Esophagus (tissue), 2 donors: ENCODE measurements around the gene OR51S1. TPM values are rescaled to one million over a fixed set of nuclear protein-coding genes. Genes with fewer than 3 reads are reported as not detected.
"Not testable (repeated sequence)": the region's sequence is repeated elsewhere in the genome, so short reads cannot be mapped to it uniquely, and the experiment has no call there.

ENCODE experiments used
- H3K27ac ChIP-seq, 2 donors: one replicate each; pipeline ENCODE4 v1.5.1; 2013; ENCODE audit warnings: low read depth in 2 of 2, mild to moderate bottlenecking in 2 of 2, inconsistent platforms in 1 of 2, low read length in 1 of 2, moderate library complexity in 1 of 2
- H3K27me3 ChIP-seq, 2 donors: one replicate each; pipeline ENCODE4 v1.6.1; 2013; ENCODE audit warnings: low read length in 2 of 2, control low read depth in 1 of 2, mild to moderate bottlenecking in 1 of 2; ENCODE audit not compliant: insufficient read depth in 2 of 2, control insufficient read depth in 1 of 2
- H3K36me3 ChIP-seq, 2 donors: one replicate each; pipeline ENCODE4 v1.6.1; 2013; ENCODE audit warnings: low read length in 1 of 2; ENCODE audit not compliant: control insufficient read depth in 2 of 2, insufficient read depth in 2 of 2
- H3K4me1 ChIP-seq, 2 donors: one replicate each; pipeline ENCODE4 v1.6.1; 2013; ENCODE audit warnings: low read length in 1 of 2; ENCODE audit not compliant: control insufficient read depth in 2 of 2, insufficient read depth in 2 of 2
- H3K4me3 ChIP-seq, 2 donors: one replicate each; pipeline ENCODE4 v1.5.1; 2013; ENCODE audit warnings: low read length in 2 of 2, mild to moderate bottlenecking in 2 of 2, low read depth in 1 of 2, moderate library complexity in 1 of 2
- H3K9me3 ChIP-seq, 2 donors: one replicate each; pipeline ENCODE4 v1.6.1; 2013; ENCODE audit warnings: mild to moderate bottlenecking in 2 of 2, low read depth in 1 of 2, low read length in 1 of 2, moderate library complexity in 1 of 2; ENCODE audit not compliant: control insufficient read depth in 2 of 2, insufficient read depth in 1 of 2
- WGBS, 2 donors: extraction: QIAGEN DNeasy Blood & Tissue Kit; methylation state at CpG; one replicate each; pipeline ENCODE4 v1.1.7; 2013; 5-methylcytosine and 5-hydroxymethylcytosine counted together
- polyA plus RNA-seq, 2 donors: library from polyadenylated mRNA; stranded (reverse); fragments of 200-250 nt; gene quantifications; one replicate each; pipeline ENCODE4 v1.2.3, GENCODE V29; 2013
- donor health status: healthy with polysubstance abuse.
- donor health status: Bipolar disorder and iron deficiency.

OR51S1 gene
- polyA plus RNA-seq, 2 donors: not detected

GRCh38 chr11:4821021-4821420, 28.0 kb downstream of the OR51S1 start, which contains the start of gene OR51F2:
OR51F2 (plus strand) TSS chr11:4821321; CDS start chr11:4821422, 101 bp downstream.
- Histone ChIP-seq H3K36me3 (no peaks in the 10 kb centered on the region), H3K4me1 (no peaks in the 10 kb centered on the region), H3K9me3 (no peaks in the 10 kb centered on the region), H3K4me3 (no peak within 1 kb of the TSS), H3K27ac (no peak within 1 kb of the TSS), H3K27me3 (no peaks in the 10 kb centered on the region)
- WGBS, 2 donors: 74 to 83% methylated on average over 1 of the region's 1 CpG

- no peak overlapping the region for H3K4me3 ChIP-seq
- peaks cover 0 to 5% of the 10 kb centered on the region in 2 donors for H3K4me1 ChIP-seq
- no peaks in the 10 kb centered on the region for H3K9me3 ChIP-seq
- no peak overlapping the region for H3K27ac ChIP-seq
- H3K27me3 ChIP-seq: no peaks in the 10 kb centered on the region
- 89 to 90% methylated on average over 2 of the region's 2 CpGs for WGBS, 2 donors
- H3K36me3 ChIP-seq: no peaks in the 10 kb centered on the region
Observed at GRCh38 chr11:4809246-4809645, 39.8 kb downstream of the OR51S1 start.

DNA sequence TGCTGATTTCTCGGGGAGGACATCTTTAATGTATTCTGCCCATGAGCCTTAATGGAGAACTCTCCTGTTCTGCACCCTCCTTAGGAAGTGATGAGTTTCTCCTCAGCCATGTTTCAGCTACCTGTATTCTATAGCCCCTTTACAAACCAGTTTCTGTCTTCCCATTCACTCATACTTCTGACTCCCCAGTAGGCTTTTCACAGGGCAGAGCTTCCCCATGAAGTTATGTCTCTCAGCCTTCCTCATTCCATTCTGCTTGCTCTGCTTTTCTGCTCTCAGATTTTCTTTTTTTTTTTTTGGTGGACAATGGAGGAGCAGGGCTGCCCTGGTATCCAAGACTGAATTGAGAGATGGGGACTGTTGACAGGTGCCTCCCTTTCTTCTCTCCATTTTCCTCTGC, 40.5 kb downstream of the OR51S1 start:
- H3K9me3 ChIP-seq: no peaks in the 10 kb centered on the region
- 91% methylated on average over 1 of the region's 1 CpG for WGBS, 2 donors
- no peak overlapping the region for H3K4me3 ChIP-seq
- H3K27me3 ChIP-seq: no peaks in the 10 kb centered on the region
- H3K36me3 ChIP-seq: no peaks in the 10 kb centered on the region
- H3K4me1 ChIP-seq: peaks cover 0 to 5% of the 10 kb centered on the region in 2 donors
- H3K27ac ChIP-seq: no peak overlapping the region

- Histone ChIP-seq H3K4me1 (peaks cover 0 to 2% of the 10 kb centered on the region in 2 donors), H3K9me3 (no peaks in the 10 kb centered on the region), H3K27me3 (no peaks in the 10 kb centered on the region), H3K27ac (no peak within 1 kb of the TSS), H3K36me3 (no peaks in the 10 kb centered on the region), H3K4me3 (no peak within 1 kb of the TSS)
- 84 to 86% methylated on average over 3 of the region's 3 CpGs for WGBS, 2 donors
Observed at GRCh38 chr11:4804280-4804679, 44.7 kb downstream of the OR51S1 start, which contains the start of gene OR52R1. OR52R1 (minus strand) TSS chr11:4804380; CDS start chr11:4804380, 0 bp downstream.

- not testable (repeated sequence) for H3K36me3 ChIP-seq, H3K4me3 ChIP-seq, H3K27ac ChIP-seq, H3K27me3 ChIP-seq, H3K9me3 ChIP-seq, H3K4me1 ChIP-seq
- 75 to 78% methylated on average over 5 of the region's 5 CpGs for WGBS, 2 donors
Observed at GRCh38 chr11:4801316-4801715, 47.7 kb downstream of the OR51S1 start.

- Histone ChIP-seq H3K4me1 (no peaks in the 10 kb centered on the region), H3K9me3 (no peaks in the 10 kb centered on the region), H3K27me3 (no peaks in the 10 kb centered on the region), H3K4me3 (no peak overlapping the region), H3K27ac (no peak overlapping the region), H3K36me3 (no peaks in the 10 kb centered on the region)
- 49 to 55% methylated on average over 6 of the region's 6 CpGs for WGBS, 2 donors
Observed at GRCh38 chr11:4798427-4799183, 50.4 kb downstream of the OR51S1 start.

Other genes starting within 250 kb of the OR51S1 start
- 1 to 10 TPM; 3.0 to 3.7 TPM for gene TRIM68, start 241.0 kb downstream of the OR51S1 start, polyA plus RNA-seq
- not detected for gene OR51D1, start 211.7 kb downstream of the OR51S1 start, polyA plus RNA-seq
- gene OR51E1, start 205.2 kb downstream of the OR51S1 start, polyA plus RNA-seq: under 1 TPM; 0.04 to 0.06 TPM
- under 1 TPM in 1 of 2 donors, not detected in 1; 0.02 TPM for gene OR51E2, start 151.4 kb downstream of the OR51S1 start, polyA plus RNA-seq
- gene MMP26, start 144.4 kb downstream of the OR51S1 start, polyA plus RNA-seq: not detected
- gene OR51F1, start 79.3 kb downstream of the OR51S1 start, polyA plus RNA-seq: not detected
- gene OR52R1, start 44.8 kb downstream of the OR51S1 start, polyA plus RNA-seq: not detected
- not detected for gene OR51F2, start 27.9 kb downstream of the OR51S1 start, polyA plus RNA-seq
- gene OR51T1, start 32.7 kb upstream of the OR51S1 start, polyA plus RNA-seq: not detected
- gene OR51A7, start 54.6 kb upstream of the OR51S1 start, polyA plus RNA-seq: not detected
- not detected for gene OR51G2, start 70.1 kb upstream of the OR51S1 start, polyA plus RNA-seq
- gene OR51G1, start 75.1 kb upstream of the OR51S1 start, polyA plus RNA-seq: not detected
- not detected for gene OR51A4, start 98.4 kb upstream of the OR51S1 start, polyA plus RNA-seq
- gene OR51A2, start 106.5 kb upstream of the OR51S1 start, polyA plus RNA-seq: not detected
- gene OR51L1, start 145.6 kb upstream of the OR51S1 start, polyA plus RNA-seq: not detected
- not detected for gene OR52J3, start 197.3 kb upstream of the OR51S1 start, polyA plus RNA-seq
- not detected for gene OR52E2, start 210.4 kb upstream of the OR51S1 start, polyA plus RNA-seq
- not detected for gene OR52E1, start 220.4 kb upstream of the OR51S1 start, polyA plus RNA-seq